Hematopoietic multipotent progenitor cell treated with erythropoietin and hydrocortisone succinate and interleukin-3 and kit ligand, for 15 days (in vitro differentiated cells): ENCODE data around the gene HOXA4.

Experiments
- DNase-seq: peaks from one replicate; pipeline ENCODE4 v3.0.0-alpha.2; 2015; ENCODE audit warnings: low spot score

HOXA4 gene

DNA sequence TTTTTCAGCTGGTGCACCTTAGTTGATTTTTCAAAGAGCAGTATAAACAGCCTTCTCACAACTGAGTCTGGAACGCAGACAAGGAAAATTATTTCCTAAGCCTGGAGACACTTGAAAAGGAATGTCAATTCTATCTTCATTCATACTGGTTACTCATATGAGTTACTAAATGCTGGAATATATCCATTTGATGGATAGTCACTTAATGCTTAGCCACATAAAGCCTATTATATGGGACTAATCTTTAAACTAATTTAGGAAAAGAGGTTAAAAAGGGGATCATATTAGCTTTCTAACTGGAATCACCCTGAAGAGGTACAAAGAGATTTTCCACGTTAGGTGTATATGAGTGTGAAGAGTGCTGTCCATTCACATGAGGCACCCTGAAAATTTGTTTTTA is 1.7 kb upstream of the HOXA4 start:
- no peak for DNase-seq

DNA sequence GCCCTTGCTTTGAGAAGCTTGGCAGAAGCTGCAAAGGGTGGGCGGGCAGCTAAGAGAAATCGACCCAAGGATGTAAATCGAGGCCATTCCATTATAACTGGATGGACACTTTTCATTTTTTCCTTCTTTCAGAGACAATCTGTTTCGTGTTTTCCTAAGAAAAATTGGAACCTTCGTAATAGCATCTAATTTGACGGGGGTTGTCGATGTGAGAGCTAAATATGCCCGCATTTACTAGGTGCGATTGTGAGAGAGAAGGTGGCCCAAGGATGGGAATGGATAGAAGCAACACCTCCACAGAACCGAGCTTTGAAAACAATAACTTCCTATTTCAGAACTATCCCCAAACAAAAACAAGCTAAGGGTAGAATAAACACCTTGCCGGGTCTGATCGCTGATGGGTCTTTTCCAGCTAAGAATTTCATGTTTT is 848 bp upstream of the HOXA4 start:
- DNase-seq: no peak

DNA sequence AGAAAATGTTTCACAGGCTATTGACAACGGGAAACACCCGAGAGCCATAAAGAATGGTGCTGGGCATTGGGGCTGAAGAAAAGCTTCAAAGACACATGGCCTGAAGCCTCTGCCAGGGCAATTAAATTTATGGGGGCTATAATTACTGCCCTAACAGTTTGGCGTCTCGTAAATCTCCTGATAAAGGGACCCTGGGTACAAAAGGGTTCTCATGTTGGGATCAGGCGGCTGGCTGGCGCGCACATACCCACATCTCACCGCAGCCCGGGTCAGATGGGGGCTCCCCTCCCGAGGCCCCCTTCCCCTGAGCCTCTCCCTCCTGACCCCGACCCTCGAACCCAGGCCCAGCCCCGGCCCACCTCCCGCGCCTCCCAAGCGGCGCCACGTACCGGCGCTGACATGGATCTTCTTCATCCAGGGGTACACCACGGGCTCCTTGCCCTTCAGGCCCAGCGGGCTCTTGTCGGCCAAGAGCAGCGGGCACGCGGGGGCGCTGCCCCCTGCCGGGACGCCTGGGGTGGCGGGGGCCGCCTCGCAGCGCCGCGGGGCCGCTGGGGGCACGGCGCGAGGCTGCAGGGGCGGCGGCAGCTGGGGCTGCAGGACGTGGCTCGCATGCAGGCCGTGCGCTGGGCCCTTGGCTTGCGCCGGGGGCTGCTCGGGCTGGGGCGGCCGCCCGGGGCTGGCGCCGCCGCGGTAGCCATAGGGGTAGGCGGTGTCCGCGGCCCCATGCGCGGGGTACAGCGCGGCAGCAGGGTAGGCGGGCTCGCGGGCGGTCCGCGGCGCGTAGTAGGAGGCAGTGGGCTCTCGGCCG is 623 bp downstream of the HOXA4 start:
- DNase-seq: no peak

GRCh38 chr7:27128776-27129728 is 1.5 kb downstream of the HOXA4 start:
- no peak for DNase-seq

DNA sequence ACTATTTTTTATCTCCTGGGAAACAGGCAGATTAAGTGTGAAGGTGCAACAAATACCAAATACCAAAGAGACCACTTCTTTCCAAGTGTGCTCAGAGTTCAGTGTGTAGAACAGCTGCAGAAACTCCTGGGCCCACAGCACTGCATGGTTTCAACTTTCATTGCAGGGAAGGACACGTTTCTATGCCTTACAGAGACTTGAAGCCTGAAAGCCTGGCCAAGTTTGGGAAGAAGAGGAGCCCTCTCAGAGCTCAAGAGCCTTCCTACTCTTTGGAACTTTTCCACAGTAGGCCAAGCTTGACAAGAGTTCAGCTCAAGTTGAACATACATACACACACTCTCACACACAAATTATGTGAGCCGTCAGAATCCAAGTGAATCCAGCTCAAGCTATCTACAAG is 2.5 kb downstream of the HOXA4 start:
- no peak for DNase-seq

DNA sequence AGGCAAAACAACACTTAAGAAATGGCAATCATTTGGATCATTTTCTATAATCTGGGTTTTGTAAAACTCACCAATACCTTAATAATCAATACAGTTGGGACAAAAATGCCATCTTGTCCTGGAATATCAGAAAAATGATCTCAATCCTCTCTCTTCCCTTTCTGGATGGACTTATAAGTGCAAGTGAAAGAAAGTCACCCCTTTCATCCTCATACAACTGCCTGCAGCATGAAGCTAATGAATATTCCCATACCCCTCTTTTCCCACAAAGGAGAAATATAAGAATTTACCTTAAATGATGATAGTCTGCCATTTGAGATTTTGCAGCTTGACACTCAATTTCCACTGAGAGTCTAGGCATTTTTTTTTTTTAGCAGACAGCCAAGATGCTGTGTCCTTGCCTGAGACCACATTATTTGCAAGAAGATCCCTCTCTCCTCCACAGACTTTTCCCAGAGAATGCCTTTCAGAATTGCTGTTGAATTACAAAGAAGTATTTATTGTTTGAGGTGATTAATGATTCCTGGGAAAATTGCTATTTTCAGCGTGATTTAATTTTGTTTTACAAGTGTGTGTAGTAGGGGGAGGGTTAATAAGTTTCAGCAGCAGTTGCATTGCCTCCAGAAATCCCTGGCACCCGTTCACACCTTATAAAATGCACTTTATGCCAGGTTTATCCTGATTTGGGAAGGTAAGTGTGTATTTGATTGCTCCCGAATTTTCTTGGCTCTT is 3.8 kb downstream of the HOXA4 start:
- no peak for DNase-seq

GRCh38 chr7:27125986-27126394 is 4.6 kb downstream of the HOXA4 start:
- no peak for DNase-seq

DNA sequence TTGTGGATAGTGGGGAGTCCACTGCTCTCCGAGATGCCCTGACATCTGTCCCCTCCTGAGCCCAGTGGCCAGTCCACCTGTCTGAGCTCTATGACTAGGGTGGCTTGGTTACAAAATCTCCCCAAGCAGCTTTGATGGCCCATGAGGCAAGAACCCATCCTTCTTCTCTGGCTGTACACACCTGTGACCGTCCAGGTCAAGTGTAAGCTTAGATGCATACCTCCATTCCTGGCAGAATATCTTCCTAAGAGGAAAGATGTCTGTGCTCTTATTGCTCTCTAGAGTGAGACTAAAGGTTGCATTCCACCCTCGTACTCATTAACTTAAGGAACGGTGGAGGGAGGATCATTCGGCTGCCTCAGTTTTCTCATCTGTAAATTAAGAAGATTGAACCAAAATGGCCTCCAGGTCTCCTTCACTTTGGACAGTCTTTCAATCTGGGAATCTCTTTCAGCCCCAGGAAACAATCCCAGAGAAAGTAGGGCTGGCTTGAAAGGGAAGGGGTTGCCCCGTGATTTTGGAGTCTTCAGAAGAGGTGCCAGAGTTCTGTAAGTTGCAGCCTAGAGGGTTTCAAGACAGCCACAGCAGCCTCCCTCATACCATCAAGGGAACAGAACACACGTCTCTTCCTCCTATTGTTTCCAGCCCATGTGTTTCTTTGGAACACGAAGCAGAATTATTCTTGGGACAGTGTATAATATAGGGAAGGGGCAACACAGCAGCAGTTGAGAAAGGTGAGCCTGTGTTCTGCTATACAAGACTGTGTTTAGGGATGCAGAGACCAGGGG is 5.5 kb downstream of the HOXA4 start:
- DNase-seq: no peak

- no peak for DNase-seq
Observed at GRCh38 chr7:27124096-27124901, 6.3 kb downstream of the HOXA4 start.

DNA sequence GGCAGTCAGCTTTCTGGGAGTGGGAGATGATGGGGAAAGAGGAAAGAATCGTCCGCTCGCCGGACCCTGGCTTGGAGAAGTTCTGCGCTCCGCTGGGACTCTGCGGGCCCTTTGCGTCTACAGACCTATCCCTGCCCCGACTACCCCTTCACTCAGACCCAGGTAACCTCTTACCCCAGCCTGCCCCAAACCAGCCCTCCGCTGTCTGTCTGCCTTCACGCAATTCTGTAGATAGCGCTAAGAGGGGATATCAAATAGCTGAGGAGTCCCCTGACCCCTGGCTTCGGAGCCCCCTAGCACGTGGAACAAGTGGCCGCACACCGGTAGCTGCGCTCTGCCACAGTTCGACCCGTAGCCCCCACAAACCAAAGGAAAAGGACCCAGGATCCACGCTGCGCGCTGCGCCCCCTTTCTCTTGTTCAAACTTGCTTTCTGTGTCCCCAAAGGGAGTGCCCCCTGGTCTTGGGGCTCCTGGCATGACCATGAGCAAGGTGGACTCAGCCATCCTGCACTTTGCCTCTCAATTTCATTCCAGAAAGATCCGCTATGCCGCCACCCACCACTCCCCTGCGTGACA is 7.0 kb downstream of the HOXA4 start:
- DNase-seq: no peak

DNA sequence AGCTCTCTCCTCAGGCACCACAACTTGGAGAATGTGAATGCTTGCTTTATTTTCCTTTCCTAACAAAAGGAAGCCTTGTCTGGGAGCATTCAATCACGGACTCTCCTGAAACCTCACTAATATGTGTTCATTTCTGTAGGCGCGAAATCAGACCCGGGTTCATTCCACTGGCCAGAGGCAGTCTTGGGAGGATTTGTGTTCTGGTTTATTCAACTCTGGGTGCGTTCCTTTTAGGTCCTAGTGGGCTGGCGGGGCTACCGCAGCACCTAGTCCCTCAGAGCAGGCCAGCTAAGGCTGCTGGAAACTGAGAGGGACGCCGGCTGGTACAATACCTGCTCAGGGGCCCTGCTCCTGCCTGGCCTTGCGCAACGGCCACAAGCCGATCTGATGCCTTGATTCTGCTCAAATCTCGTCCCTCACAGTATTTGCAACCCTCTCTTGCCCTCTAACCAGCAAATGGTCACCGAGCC is 7.5 kb downstream of the HOXA4 start:
- DNase-seq: no peak

DNA sequence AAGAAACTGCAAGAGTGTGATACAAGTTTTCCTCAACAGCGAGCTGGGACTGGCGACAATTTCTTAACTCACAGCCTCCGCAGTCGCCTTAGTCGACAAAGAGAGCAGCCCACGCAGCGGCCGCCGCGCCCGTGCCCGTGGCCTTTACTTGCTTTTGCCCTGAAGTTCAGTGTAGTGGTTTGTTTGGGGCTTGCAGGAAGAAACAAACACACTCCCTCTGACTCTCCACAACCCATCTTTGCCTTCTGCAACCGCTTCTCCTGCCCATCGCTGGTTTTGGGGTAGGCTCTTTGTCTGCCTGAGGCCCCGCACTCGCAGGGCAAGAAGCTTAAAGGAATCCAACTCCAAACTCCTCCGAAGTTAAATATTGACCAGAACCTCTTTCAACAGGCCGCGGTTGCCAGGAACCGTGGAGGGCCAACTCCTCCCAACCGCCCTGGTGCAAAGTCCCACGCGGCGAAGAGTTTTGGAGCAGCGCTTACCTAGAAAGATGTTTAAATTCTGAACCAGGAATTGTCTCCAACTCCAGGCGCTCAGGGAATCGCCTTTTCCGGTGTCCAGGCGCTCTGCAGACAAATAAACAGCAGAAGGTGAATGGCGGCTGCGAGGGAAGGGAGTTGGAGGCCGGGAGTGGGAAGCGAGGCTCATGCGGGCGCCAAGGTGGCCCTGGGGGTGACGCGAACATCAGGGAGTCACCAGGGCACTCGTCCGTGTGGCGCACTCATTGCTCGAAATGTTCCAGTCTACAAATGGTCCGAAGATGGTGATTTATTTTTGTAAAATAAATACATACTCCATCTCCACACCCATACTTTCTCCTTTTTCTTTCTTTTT is 8.3 kb downstream of the HOXA4 start:
- no peak for DNase-seq

DNA sequence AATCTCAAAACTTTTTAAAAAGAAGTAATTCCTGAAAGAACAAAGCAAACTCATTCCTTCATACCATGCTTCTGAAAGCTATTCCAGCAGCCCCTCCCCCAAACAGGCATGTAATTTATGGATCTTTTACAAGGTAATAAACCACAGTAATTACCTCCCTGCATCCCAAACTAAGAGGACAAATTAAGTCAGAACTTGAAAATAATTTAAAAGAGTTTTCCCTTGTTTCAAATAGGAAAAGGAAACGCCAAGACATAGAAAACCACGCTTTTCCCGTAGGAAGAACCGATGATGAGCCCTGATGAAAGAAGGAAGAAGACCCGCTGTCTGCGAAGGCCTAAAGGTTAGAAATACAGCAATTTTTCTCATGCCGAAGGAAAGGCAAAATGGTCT is 8.9 kb downstream of the HOXA4 start:
- DNase-seq: no peak

DNA sequence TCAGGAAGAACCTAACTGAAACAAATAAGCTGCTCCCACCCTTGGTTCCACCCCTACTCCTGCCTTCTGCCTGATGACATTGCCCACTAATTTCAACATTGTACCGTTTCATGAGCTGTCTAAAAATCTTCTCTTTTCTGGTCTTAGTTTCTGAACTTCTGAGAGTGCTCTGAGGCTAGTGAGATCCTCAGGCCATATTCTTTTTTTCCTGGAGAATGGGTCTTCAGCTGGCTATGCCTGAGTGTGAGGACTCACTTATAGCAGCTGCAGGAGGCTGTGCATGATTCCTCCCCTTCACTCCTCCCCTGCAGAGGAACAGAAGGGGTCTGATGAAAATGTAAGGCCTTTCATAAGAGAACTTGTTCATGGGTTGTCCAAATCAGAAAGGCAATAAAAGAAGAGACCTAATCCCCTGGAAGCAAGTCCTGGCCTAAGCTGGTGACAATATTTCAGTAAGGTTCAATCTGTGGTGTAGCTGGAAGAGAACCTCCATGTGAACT is 11.1 kb downstream of the HOXA4 start:
- no peak for DNase-seq

DNA sequence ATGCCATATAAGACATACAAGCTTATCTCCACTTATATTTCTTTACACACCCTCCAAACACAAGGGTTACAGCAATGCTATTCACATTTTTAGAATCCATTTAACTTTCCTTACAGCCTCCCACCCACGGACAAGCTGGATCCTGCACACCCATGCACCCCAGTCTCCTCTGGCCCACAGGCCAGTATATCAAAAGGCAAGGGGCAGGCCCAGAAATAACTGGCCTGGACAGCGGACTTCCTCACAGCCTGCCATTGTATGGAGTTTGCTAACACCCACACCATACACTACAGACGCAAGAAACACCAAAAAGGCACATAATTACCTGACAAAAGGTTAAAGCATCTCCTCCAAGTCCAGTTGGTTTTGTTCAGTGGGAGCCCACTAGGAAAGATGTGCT is 12.0 kb downstream of the HOXA4 start:
- DNase-seq: no peak

GRCh38 chr7:27117887-27118491 is 12.6 kb downstream of the HOXA4 start:
- no peak for DNase-seq

- no peak for DNase-seq
Observed at GRCh38 chr7:27116962-27117886, 13.3 kb downstream of the HOXA4 start.
